Hypothalamus (tissue), 51 donors: ENCODE measurements around the gene EGR1.

Experiments used
- DNase-seq, 51 donors: peaks; one replicate each; lab custom pipeline; 2025; lab: John Stamatoyannopoulos, UW

The EGR1 gene

DNA sequence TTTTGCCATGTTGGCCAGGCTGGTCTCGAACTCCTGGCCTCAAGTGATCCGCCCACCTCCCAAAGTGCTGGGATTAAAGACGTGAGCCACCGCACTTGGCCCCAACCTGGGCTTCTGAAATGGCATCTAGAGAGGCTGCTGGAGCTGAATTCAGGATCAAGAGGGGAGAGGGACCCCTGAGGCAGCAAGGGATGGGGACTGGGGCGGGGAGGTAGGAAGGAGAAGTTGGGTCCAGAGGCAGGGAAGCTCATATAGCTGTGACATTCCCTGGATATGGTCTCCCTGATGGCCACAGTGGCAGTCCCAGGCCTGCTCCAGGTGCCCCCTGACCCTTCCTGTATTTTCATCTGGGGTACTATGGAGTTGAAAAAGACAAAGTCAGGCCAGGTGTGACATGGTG is 14.3 kb upstream of the EGR1 start:
- no peak for DNase-seq

DNA sequence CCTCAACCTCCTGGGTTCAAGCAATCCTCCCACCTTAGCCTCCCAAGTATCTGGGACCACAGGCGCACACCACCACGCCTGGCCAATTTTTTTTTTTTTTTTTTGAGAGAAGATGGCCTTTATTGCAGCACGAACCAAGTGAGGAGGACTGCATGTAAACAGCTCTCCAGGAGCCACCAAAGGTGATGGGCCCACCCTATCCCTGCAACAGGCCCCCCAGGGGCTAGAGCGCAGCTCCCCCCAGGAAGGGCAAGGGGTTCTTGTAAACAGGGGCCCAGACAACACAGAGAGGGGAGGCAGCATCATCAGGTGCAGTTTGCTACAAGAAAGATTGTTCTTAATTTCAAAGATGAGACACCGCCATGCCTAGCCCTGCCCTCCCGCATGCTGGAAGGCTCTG is 12.6 kb upstream of the EGR1 start:
- no peak for DNase-seq

DNA sequence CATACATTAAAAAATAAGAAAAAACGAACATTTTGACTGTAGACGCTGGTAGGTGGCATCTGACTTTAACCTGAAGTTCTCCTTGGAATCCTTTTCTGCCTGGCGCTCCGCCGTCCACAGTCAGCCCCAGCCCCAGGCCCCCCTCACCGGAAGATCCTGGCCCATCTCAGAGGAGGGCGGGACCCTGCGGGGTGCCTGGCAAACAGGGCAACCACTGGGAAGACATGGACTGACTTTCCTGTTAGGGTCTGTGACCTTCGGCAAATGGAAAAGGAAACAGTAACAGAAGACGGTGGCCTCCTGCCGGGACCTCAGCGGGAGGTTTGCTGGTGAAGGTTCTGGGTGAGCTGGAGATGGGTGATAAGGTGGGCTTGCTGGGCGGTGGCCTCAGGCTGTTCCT is 11.7 kb upstream of the EGR1 start:
- DNase-seq = no peak

DNA sequence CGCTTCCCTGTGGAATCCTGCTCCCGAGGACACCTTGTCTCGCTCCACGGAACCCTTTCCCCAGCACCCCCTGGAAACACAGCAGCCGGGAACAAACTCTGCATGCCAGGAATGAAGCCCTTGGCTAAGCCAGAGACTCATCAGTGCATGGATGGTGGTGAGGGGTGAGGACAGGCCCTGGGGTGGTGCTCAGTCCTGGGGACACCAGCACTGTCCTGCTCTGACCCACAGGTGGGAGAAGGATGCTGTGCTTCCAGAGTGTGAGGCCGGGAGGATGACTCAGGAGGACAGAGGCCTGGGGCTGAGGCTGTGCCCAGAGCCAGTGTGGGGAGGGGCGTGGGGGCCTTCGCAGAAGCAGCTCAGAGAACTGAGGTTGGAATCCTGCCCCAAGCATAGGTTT is 11.2 kb upstream of the EGR1 start:
- DNase-seq = no peak

DNA sequence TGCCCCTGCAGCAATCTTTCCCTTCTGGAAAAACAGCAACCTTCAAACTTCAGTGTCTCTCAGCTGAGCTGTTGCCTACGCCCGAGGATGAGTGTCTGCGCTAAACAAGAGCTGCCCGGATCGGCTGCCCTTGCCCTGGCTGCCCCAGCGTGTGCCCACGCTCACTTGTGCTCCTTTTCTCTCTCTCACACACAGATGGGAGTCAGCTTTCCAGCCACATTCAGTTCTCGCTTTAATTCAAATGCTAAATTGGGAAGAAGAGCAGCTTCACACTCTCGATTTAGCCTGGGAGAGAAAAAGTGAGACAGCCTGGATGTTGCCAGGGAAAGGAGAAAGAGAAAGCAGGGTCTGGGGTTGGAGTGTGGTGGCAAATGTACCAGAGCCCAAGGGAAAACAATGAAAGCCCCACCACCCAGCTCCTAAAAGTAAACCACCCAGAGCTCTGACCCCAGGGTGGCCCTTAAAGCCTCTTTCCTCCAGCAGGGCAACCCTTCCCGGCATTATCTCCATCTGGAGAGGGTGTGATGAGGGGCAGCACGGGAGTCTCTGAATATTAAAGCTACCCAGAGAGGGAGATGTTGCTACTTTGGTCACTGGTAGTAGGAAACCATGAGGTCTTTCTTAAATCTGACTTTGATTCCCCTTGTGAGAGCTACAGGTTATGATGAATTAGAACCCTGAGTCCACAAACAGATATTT is 9.9 kb upstream of the EGR1 start:
- DNase-seq = peak in 3 of 51 donors; percentile 20 to 33 (median 24)

GRCh38 chr5:138457531-138458275 is 7.6 kb upstream of the EGR1 start:
- peak in 1 of 51 donors; percentile 23 for DNase-seq

DNA sequence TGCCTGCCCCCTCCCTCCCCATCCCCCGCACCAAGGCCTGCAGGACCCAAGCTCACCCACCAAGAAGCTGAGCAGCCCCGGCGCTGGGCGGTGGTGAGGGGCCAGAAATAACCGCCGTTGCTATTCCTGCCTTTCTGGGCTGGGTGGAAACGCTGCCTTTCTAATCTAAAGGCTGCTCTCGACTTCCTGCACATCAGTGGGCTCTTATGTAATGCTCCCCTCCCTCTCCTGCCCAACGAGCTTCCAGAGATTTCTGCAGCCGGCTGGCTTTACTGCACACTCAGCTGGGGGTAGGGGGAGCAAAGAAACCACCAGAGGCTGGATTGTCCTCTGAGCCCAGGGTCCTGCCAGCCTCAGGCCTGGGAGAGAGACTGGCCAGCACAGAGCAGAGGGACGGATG is 6.9 kb upstream of the EGR1 start:
- peak in 13 of 51 donors; percentile 24 to 49 (median 37) for DNase-seq

- DNase-seq = no peak
These were observed 6.4 kb upstream of the EGR1 start for GRCh38 chr5:138458856-138459255.

DNA sequence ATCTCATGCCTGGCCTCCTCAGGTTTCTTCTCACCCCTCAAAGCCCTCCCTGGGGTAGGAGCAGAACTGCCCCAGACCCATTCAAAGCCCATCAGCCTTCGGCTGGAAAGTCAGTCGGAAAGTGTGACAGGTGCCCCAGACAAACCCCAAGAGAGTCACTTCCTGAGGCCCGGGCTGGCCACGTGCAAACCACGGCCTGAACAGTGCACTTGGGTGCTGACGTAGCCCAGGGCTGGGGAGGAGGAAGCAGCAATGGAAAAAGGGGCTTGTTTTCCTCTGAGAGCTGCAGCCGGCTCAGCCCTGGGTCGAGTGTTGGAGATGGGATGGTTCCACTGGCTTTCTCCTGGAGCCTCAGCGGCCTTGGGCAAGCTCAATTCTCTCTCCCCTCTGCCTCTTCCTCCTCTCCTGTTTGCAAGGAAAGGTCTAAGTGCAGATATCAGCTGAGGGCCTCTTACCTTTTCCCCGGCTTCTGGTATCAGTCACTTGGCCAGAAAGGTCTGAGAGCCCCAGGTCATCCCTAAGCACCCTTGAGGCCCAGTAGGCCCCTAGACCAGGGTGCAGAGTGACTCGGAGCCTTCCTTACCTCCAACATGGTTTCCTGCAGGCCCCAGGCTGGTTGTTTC is 5.9 kb upstream of the EGR1 start:
- DNase-seq = peak in 19 of 51 donors; percentile 6 to 53 (median 25)

- DNase-seq = no peak
These were observed 5.1 kb upstream of the EGR1 start for GRCh38 chr5:138460032-138460693.

GRCh38 chr5:138461343-138462125 is 3.7 kb upstream of the EGR1 start:
- DNase-seq = peak in 1 of 51 donors; percentile 24

GRCh38 chr5:138463419-138464007 is 1.8 kb upstream of the EGR1 start:
- peak in 2 of 51 donors; percentile 59 to 79 for DNase-seq

DNA sequence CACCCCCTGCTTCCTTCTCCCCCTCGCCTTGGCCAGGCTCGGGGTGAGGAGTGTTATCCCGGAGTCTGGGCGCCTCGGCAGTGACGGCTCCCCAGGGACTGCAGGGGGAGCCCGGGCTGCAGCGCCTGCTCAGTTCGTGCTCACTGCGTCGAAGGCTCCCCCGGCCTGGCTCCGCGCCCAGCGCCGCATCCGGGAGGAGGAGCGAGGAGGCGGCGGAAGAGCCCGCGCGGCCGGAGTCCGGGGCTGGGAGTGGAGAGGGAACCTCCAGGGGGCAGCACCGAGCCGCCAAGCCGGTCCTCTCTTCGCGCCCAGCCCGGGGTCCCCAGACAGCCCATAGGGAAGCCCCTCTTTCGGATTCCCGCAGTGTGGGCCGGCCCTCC is 1.3 kb upstream of the EGR1 start:
- DNase-seq = peak; percentile 57 to 97 (median 86)

- peak; percentile 85 to 100 (median 98) for DNase-seq
These were observed 655 bp upstream of the EGR1 start for GRCh38 chr5:138464388-138465260.

- DNase-seq = peak in 2 of 51 donors; percentile 45 to 65
These were observed 1.0 kb downstream of the EGR1 start for GRCh38 chr5:138466125-138466899.

DNA sequence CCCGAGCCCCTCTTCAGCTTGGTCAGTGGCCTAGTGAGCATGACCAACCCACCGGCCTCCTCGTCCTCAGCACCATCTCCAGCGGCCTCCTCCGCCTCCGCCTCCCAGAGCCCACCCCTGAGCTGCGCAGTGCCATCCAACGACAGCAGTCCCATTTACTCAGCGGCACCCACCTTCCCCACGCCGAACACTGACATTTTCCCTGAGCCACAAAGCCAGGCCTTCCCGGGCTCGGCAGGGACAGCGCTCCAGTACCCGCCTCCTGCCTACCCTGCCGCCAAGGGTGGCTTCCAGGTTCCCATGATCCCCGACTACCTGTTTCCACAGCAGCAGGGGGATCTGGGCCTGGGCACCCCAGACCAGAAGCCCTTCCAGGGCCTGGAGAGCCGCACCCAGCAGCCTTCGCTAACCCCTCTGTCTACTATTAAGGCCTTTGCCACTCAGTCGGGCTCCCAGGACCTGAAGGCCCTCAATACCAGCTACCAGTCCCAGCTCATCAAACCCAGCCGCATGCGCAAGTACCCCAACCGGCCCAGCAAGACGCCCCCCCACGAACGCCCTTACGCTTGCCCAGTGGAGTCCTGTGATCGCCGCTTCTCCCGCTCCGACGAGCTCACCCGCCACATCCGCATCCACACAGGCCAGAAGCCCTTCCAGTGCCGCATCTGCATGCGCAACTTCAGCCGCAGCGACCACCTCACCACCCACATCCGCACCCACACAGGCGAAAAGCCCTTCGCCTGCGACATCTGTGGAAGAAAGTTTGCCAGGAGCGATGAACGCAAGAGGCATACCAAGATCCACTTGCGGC is 1.8 kb downstream of the EGR1 start:
- DNase-seq = peak in 2 of 51 donors; percentile 40 to 54

- peak in 1 of 51 donors; percentile 43 for DNase-seq
These were observed 2.4 kb downstream of the EGR1 start for GRCh38 chr5:138467711-138468132.
